ENCODE measurements around the gene ECSCR. TPM values are rescaled to one million over a fixed set of nuclear protein-coding genes. Genes with fewer than 3 reads are reported as not detected.

Gene ECSCR
- total and polyA plus RNA-seq, 10 of the 15 experiments (the other 5 are each of a cell fraction or from before 2014, with no cell fraction given): 0.15 to 0.83 (median 0.23) TPM; not detected in 3

DNA sequence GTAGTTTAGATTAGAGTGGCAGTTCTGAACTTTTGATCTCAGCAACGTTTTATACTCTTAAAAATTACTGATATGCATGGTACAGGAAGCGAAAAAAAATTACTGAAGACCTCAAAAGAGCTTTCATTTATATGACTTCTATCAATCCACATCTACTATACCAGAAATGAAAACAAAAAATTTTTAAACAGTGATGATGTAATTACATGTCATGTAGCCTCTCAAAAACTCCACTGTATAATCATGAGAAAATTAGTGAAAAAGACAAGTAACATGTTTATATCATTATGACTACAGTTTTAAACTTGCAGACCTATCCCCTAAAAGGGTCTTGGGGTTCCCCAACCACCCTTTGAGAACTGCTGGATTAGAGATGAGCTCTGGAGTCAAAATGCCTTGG, 32.5 kb downstream of the ECSCR start:
- DNase-seq (ENCODE audit: low read depth, low spot score): no peak
- ChIA-PET CTCF (interaction anchor here (1.1 to 1.6 kb wide), 7 partner anchors 9 to 87 kb away, joined by 3 to 7 read pairs (median 4); partner anchors contain the start of gene SPATA24), SMC1A (ENCODE audit: uncharacterized antibody, unreplicated experiment) (interaction anchor here (0.6 to 2.6 kb wide), 9 partner anchors 7 to 143 kb away, joined by 3 to 17 read pairs (median 3); partner anchors contain the start of gene DNAJC18), POLR2A (interaction anchor here (0.6 to 0.9 kb wide), 2 partner anchors 12 to 350 kb away, joined by 3 to 4 read pairs; no protein-coding TSS in a partner anchor), RAD21 (ENCODE audit: unreplicated experiment) (interaction anchor here (1.6 kb wide), 1 partner anchor 82 kb away, joined by 6 read pairs; no protein-coding TSS in a partner anchor)
- Histone ChIP-seq H3K79me2 (ENCODE audit: control insufficient read depth, insufficient read depth, low read length) (no peaks in the 10 kb centered on the region), H3K9ac (ENCODE audit: control insufficient read depth, insufficient read depth, low read length) (no peak overlapping the region), H4K20me1 (ENCODE audit: control insufficient read depth, insufficient read depth) (no peaks in the 10 kb centered on the region), H3K4me1 (ENCODE audit: control insufficient read depth, insufficient read depth, low read length) (no peaks in the 10 kb centered on the region), H3K4me2 (ENCODE audit: control insufficient read depth, insufficient read depth) (no peak overlapping the region), H3K9me3 (replicated peaks; ENCODE audit: control insufficient read depth, insufficient read depth, low read length) (no peaks in the 10 kb centered on the region), H3K36me3 (ENCODE audit: control insufficient read depth in 2 of 2, insufficient read depth in 2 of 2, low read length in 1 of 2) (no peaks in the 10 kb centered on the region; a peak in 1 of 4 replicates), H3K27me3 (replicated peaks in 1 of 2; ENCODE audit: control insufficient read depth in 2 of 2, insufficient read depth in 2 of 2, low read length in 1 of 2) (no peaks in the 10 kb centered on the region), H3K27ac (ENCODE audit: control insufficient read depth, insufficient read depth) (no peak overlapping the region), H3K4me3 (no peak overlapping the region), H2AFZ (ENCODE audit: control insufficient read depth, low read depth, low read length) (no peak overlapping the region)
- intact Hi-C loops (cut with micrococcal nuclease; ENCODE audit: unreplicated experiment): no loop called here
- no peak for FAIRE-seq
- in situ Hi-C loops (cut with MboI): no loop called here
- no peak for ATAC-seq
- WGBS (ENCODE audit: insufficient coverage, insufficient replicate concordance, low lambda C conversion rate, missing lambda C conversion rate): 64% methylated on average over 2 of the region's 2 CpGs
- BruUV-seq (replicated peaks): no TSS peak
- TF ChIP-seq PML (IDR thresholded peaks at IDR 0.05; ENCODE audit: low read length): no peak
- no peak for TF ChIP-seq BRCA1 (IDR thresholded peaks at IDR 0.05; ENCODE audit: low read depth, low read length)
- TF ChIP-seq, protein P1, sequence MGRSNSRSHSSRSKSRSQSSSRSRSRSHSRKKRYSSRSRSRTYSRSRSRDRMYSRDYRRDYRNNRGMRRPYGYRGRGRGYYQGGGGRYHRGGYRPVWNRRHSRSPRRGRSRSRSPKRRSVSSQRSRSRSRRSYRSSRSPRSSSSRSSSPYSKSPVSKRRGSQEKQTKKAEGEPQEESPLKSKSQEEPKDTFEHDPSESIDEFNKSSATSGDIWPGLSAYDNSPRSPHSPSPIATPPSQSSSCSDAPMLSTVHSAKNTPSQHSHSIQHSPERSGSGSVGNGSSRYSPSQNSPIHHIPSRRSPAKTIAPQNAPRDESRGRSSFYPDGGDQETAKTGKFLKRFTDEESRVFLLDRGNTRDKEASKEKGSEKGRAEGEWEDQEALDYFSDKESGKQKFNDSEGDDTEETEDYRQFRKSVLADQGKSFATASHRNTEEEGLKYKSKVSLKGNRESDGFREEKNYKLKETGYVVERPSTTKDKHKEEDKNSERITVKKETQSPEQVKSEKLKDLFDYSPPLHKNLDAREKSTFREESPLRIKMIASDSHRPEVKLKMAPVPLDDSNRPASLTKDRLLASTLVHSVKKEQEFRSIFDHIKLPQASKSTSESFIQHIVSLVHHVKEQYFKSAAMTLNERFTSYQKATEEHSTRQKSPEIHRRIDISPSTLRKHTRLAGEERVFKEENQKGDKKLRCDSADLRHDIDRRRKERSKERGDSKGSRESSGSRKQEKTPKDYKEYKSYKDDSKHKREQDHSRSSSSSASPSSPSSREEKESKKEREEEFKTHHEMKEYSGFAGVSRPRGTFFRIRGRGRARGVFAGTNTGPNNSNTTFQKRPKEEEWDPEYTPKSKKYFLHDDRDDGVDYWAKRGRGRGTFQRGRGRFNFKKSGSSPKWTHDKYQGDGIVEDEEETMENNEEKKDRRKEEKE (IDR thresholded peaks at IDR 0.05): no peak
- no peak for TF ChIP-seq ZNF207 (IDR thresholded peaks at IDR 0.05; ENCODE audit: borderline replicate concordance)
- TF ChIP-seq, protein P2, sequence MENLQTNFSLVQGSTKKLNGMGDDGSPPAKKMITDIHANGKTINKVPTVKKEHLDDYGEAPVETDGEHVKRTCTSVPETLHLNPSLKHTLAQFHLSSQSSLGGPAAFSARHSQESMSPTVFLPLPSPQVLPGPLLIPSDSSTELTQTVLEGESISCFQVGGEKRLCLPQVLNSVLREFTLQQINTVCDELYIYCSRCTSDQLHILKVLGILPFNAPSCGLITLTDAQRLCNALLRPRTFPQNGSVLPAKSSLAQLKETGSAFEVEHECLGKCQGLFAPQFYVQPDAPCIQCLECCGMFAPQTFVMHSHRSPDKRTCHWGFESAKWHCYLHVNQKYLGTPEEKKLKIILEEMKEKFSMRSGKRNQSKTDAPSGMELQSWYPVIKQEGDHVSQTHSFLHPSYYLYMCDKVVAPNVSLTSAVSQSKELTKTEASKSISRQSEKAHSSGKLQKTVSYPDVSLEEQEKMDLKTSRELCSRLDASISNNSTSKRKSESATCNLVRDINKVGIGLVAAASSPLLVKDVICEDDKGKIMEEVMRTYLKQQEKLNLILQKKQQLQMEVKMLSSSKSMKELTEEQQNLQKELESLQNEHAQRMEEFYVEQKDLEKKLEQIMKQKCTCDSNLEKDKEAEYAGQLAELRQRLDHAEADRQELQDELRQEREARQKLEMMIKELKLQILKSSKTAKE (IDR thresholded peaks at IDR 0.05; ENCODE audit: low read depth, poor library complexity, severe bottlenecking): no peak
- no peak for TF ChIP-seq SMAD5 (IDR thresholded peaks at IDR 0.05; ENCODE audit: low read depth)
- TF ChIP-seq, protein P3, sequence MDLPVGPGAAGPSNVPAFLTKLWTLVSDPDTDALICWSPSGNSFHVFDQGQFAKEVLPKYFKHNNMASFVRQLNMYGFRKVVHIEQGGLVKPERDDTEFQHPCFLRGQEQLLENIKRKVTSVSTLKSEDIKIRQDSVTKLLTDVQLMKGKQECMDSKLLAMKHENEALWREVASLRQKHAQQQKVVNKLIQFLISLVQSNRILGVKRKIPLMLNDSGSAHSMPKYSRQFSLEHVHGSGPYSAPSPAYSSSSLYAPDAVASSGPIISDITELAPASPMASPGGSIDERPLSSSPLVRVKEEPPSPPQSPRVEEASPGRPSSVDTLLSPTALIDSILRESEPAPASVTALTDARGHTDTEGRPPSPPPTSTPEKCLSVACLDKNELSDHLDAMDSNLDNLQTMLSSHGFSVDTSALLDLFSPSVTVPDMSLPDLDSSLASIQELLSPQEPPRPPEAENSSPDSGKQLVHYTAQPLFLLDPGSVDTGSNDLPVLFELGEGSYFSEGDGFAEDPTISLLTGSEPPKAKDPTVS (IDR thresholded peaks at IDR 0.05; ENCODE audit: low read depth, low read length): no peak
- no peak for TF ChIP-seq FOXK2 (IDR thresholded peaks at IDR 0.05)
- TF ChIP-seq, protein P4, sequence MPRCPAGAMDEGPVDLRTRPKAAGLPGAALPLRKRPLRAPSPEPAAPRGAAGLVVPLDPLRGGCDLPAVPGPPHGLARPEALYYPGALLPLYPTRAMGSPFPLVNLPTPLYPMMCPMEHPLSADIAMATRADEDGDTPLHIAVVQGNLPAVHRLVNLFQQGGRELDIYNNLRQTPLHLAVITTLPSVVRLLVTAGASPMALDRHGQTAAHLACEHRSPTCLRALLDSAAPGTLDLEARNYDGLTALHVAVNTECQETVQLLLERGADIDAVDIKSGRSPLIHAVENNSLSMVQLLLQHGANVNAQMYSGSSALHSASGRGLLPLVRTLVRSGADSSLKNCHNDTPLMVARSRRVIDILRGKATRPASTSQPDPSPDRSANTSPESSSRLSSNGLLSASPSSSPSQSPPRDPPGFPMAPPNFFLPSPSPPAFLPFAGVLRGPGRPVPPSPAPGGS (IDR thresholded peaks at IDR 0.05; ENCODE audit: borderline replicate concordance, insufficient read depth, low read depth, low read length, poor library complexity, severe bottlenecking): no peak
- no peak for TF ChIP-seq TCF3 (IDR thresholded peaks at IDR 0.05; ENCODE audit: borderline replicate concordance, insufficient read depth, low read depth, low read length)
- no peak for TF ChIP-seq NFIC (IDR thresholded peaks at IDR 0.05; ENCODE audit: low read depth, low read length)
- TF ChIP-seq IKZF2 (IDR thresholded peaks at IDR 0.05): no peak
- no peak for TF ChIP-seq BHLHE40 (IDR thresholded peaks at IDR 0.05; ENCODE audit: borderline replicate concordance in 1 of 2, low read depth in 2 of 2, low read length in 1 of 2)
- TF ChIP-seq MXI1 (IDR thresholded peaks at IDR 0.05; ENCODE audit: low read depth, low read length): no peak

All from GM12878 (cell line).